Activated T-cell treated with anti-CD3 and anti-CD28 coated beads, Interleukin-2, amount 50 U/mL, for 1 hour (primary cell): Measurements from ENCODE around the gene NOP9.

ENCODE experiments used
- DNase-seq: peaks from one replicate; pipeline ENCODE4 v3.0.0-alpha.2; 2020

The NOP9 gene

GRCh38 chr14:24356208-24356607, 56.6 kb downstream of the NOP9 start:
- no peak for DNase-seq
